GM21390 (cell line): ENCODE data around the gene PRSS2.

Experiments
- ATAC-seq: cut with Tn5 transposase; IDR thresholded peaks from one replicate; pipeline ENCODE4 v1.9.1; 2021; ENCODE audit not compliant: unreplicated experiment

PRSS2 gene

DNA sequence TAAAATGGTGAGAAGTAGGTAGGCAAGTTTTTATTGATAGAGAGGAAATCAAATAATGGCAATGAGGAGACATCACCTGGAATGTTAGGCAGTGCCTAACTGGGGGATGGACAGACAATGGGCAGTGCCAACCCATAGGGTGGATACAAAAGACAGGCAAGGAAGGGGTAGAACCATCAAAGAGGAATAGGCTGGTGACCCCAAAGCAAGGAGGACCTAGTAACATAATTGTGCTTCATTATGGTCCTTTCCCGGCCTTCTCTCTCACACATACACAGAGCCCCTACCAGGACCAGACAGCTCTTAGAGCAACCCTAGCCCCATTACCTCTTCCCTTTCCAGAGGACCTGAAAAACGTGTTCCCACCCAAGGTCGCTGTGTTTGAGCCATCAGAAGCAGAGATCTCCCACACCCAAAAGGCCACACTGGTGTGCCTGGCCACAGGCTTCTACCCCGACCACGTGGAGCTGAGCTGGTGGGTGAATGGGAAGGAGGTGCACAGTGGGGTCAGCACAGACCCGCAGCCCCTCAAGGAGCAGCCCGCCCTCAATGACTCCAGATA lies 30.0 kb downstream of the PRSS2 start:
- ATAC-seq: no peak

DNA sequence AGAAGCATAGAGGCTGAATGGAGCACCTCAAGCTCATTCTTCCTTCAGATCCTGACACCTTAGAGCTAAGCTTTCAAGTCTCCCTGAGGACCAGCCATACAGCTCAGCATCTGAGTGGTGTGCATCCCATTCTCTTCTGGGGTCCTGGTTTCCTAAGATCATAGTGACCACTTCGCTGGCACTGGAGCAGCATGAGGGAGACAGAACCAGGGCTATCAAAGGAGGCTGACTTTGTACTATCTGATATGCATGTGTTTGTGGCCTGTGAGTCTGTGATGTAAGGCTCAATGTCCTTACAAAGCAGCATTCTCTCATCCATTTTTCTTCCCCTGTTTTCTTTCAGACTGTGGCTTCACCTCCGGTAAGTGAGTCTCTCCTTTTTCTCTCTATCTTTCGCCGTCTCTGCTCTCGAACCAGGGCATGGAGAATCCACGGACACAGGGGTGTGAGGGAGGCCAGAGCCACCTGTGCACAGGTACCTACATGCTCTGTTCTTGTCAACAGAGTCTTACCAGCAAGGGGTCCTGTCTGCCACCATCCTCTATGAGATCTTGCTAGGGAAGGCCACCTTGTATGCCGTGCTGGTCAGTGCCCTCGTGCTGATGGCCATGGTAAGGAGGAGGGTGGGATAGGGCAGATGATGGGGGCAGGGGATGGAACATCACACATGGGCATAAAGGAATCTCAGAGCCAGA lies 31.0 kb downstream of the PRSS2 start:
- ATAC-seq: no peak

- no peak for ATAC-seq
Observed at GRCh38 chr7:142802301-142802700, 31.5 kb downstream of the PRSS2 start.

- ATAC-seq: no peak
Observed at GRCh38 chr7:142803901-142804300, 33.1 kb downstream of the PRSS2 start.

- no peak for ATAC-seq
Observed at GRCh38 chr7:142804728-142805207, 34.0 kb downstream of the PRSS2 start.

DNA sequence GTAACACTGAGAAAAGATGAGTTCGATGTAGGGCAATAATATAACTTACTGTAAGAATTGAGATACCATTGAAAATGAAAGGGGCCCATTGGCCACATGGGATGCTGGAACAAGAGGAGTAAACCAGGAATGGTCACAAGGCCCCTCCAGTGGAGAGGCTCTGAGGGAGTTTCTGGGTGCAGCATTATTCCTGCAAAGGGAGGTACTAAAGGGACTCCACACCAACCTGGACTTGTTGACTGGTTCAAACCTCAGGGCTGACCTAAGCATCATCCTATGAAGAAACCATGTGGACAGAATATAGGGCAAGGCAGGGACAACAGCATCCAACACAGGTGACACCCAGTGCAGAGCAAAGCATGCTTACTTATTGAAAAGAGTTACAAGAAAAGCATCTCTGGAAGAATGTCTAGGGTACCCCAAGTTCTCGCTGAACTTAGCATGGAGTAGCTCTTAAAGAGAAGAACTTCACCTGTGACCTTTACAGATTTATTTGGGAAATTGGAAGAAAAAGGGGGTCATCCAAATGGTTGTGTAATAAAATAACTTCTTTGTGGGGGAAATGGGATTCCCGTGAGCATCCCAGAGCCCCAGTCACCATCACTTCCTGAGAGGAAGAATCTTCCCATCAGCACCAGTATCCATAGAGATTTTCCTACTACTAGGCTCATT lies 34.7 kb downstream of the PRSS2 start:
- no peak for ATAC-seq

DNA sequence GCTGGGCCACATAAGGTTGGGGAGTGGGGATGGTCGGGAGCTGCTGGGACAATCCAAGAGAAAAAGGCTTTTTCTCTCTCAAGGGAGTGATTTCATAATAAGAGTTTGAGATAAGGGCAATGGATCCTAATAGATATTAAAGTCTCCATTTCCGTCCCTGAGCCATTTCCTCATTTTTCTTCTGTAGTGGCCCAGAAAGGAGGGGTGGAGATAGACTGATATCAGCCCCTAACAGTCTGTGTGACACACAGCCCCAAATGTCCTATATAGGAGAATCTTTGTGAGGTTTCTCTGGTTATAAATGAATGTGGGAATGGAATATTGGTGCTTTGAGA lies 35.2 kb downstream of the PRSS2 start:
- no peak for ATAC-seq

DNA sequence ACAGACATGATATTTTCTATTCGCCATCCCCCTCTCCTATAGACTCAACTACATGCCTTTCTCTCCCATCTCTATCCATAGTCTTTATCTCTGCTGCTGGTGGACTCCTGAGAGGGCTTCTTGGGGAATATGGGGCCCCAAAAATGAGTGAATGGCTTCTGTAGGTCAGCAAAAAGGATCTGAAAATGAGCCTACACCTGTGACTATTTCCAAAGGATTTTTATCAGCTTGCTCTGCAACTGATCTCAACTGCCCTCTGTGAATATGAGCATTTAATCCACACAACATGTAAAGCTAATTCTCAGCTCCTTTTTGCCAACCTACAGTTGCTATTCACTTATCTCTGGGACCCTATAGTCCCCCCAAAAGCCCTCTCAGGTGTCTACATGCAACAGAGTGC lies 36.2 kb downstream of the PRSS2 start:
- ATAC-seq: no peak

GRCh38 chr7:142807855-142808460 lies 37.2 kb downstream of the PRSS2 start:
- peak; percentile 21 for ATAC-seq

DNA sequence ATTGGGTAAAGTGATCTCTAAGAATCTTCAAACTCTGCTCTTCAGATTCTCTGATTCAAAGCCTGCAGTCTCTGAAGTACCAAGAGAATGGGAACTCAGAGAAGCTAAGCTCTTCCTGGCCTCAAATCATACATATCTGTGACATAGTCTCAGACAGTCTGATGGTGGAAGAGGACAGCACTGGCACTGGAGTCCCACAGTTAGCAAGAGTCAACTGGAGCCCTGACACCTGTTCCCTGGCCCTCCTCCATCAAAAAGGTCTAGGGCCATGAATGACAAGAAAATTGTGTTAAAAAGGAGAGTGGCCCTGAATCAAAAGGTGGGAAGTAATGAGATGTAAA lies 37.7 kb downstream of the PRSS2 start:
- peak; percentile 31 for ATAC-seq

- peak; percentile 89 for ATAC-seq
Observed at GRCh38 chr7:142808802-142809583, 38.2 kb downstream of the PRSS2 start.

DNA sequence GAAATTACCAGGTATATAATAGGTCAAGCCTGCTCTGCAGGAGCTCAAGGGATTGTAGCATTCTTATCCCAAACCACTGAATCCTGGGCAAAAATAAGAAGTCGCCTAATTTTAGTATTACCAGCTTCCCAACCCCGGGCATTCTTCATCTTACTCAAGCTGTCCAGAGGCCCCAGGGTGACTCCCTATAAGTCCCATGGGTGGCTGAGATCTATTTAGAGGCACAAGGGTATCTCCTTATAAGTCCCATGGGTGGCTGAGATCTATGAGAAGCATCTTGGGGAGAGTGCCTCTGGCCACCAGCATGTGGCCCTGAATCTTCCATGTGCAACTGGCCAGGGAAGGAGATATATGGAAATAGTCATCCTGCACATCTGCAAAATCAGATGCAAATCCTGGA lies 38.9 kb downstream of the PRSS2 start:
- ATAC-seq: no peak

DNA sequence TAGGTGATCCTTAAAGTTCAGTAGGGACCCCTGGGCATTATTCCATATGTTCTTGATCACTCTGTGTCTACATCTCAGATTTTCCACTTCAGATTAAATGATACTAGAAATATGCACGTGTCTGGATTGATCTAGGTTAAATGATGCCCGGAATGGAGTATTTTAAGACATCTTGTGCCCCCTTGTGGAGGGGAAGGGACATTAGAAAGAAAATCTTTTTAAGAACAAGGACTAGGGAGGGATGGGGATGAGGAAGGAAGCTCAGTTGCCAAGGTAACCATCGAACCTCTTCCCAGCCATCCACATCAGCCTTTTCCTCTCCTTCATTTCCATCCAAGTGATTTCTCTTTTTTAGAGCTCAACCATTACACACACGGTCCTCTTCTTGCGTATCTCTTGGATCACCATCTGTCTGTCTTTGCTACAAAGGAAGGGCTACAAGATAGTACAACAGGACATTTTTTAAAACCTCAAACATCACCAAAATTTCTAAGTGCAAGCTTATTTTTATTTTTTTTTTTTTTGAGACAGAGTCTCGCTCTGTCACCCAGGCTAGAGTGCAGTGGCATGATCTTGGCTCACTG lies 40.5 kb downstream of the PRSS2 start:
- ATAC-seq: no peak

GRCh38 chr7:142812437-142813215 lies 41.9 kb downstream of the PRSS2 start:
- no peak for ATAC-seq

DNA sequence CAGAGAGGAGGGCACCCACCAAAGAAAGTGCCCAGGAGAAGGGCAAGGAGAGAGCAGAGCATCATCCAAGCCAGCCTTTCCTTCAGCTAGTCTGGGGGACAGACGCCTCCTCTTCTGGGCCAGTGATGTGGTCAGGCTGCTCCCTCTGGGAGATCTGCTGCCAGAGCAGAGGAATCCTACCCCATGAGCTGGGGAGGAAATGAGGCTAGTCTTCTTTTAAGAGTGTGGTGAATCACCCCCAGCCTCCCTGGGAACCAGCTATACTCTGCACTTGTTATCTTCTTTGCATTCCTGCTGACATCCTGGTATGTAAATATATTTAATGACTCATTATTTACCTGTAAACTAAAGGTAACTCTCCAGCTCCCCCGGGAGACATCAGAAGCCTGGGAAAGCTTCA lies 42.5 kb downstream of the PRSS2 start:
- no peak for ATAC-seq

- no peak for ATAC-seq
Observed at GRCh38 chr7:142813699-142814098, 42.9 kb downstream of the PRSS2 start.

DNA sequence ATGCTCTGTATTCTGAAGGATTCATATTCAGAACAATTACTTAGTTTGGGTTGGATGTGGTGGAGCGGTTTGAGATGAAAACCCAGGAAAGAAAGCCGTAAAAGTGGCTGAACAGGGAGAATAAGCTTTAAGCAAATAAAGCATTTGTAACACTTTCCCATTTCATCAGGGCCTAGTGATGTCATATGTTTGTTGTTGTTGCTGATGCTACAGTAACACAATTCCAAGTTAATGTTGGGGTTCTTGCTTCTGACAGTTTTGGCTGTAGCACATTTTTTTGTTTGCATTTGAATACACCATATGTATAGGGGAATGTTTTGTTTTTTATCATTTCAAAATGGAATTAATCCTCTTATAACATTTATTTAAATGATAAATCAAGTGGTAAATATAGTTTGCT lies 43.7 kb downstream of the PRSS2 start:
- no peak for ATAC-seq

- no peak for ATAC-seq
Observed at GRCh38 chr7:142815134-142815533, 44.4 kb downstream of the PRSS2 start.

DNA sequence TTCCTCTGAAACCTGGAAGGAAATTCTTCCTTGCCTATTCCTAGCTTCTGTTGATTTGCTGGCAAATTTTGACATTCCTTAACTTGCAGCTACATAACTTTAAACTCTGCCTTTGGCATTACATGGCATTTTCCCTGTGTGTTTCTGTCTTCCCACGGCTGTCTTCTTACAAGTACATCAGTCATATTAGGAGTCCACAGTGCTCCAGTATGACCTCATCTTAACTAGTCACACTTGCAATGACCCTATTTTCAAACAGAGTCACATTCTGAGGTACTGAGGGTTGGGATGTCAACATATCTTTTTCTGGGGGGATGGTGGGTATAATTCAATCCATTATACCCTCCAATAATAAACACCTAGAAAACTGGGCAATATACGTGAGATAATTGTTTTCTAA lies 46.7 kb downstream of the PRSS2 start:
- no peak for ATAC-seq

- no peak for ATAC-seq
Observed at GRCh38 chr7:142819530-142819929, 48.8 kb downstream of the PRSS2 start.
